UCSD-AML1 (cell line): ENCODE measurements around the gene MEGF10.

Experiments
- DNase-seq: peaks from one replicate; lab custom pipeline; 2025; ENCODE audit not compliant: unreplicated experiment; lab: John Stamatoyannopoulos, UW

MEGF10 gene

GRCh38 chr5:127324756-127325155 is 34.2 kb downstream of the MEGF10 start:
- no peak for DNase-seq

GRCh38 chr5:127326431-127326830 is 35.8 kb downstream of the MEGF10 start:
- DNase-seq = no peak

- no peak for DNase-seq
Observed at GRCh38 chr5:127326976-127327755, 36.6 kb downstream of the MEGF10 start.

- DNase-seq = no peak
Observed at GRCh38 chr5:127330116-127330515, 39.5 kb downstream of the MEGF10 start.

- DNase-seq = no peak
Observed at GRCh38 chr5:127331890-127332649, 41.5 kb downstream of the MEGF10 start.

- no peak for DNase-seq
Observed at GRCh38 chr5:127333483-127333882, 42.9 kb downstream of the MEGF10 start.

- DNase-seq = no peak
Observed at GRCh38 chr5:127335381-127335780, 44.8 kb downstream of the MEGF10 start.

GRCh38 chr5:127337876-127338275 is 47.3 kb downstream of the MEGF10 start:
- DNase-seq = no peak

- no peak for DNase-seq
Observed at GRCh38 chr5:127338501-127338900, 47.9 kb downstream of the MEGF10 start.

GRCh38 chr5:127340606-127341005 is 50.0 kb downstream of the MEGF10 start:
- no peak for DNase-seq

- DNase-seq = no peak
Observed at GRCh38 chr5:127342364-127342763, 51.8 kb downstream of the MEGF10 start.

- no peak for DNase-seq
Observed at GRCh38 chr5:127343313-127343712, 52.7 kb downstream of the MEGF10 start.

GRCh38 chr5:127343866-127344265 is 53.3 kb downstream of the MEGF10 start:
- no peak for DNase-seq

GRCh38 chr5:127344931-127345330 is 54.3 kb downstream of the MEGF10 start:
- no peak for DNase-seq

GRCh38 chr5:127351418-127351817 is 60.8 kb downstream of the MEGF10 start:
- DNase-seq = no peak

GRCh38 chr5:127352068-127352467 is 61.5 kb downstream of the MEGF10 start:
- DNase-seq = no peak

GRCh38 chr5:127353327-127353726 is 62.7 kb downstream of the MEGF10 start:
- DNase-seq = no peak

- DNase-seq = no peak
Observed at GRCh38 chr5:127353796-127354195, 63.2 kb downstream of the MEGF10 start.

GRCh38 chr5:127355337-127355736 is 64.7 kb downstream of the MEGF10 start:
- no peak for DNase-seq

- DNase-seq = no peak
Observed at GRCh38 chr5:127358284-127358683, 67.7 kb downstream of the MEGF10 start.

- DNase-seq = no peak
Observed at GRCh38 chr5:127358740-127359139, 68.1 kb downstream of the MEGF10 start.

- DNase-seq = no peak
Observed at GRCh38 chr5:127359502-127359901, 68.9 kb downstream of the MEGF10 start.
